Activated CD4-positive, alpha-beta T cell treated with anti-CD3 and anti-CD28 coated beads, Interleukin-2, amount 10 ng/mL, durations not matched to agents 7 days and 5 days (primary cell): Measurements from ENCODE around the gene ZBTB21. TPM values are rescaled to one million over a fixed set of nuclear protein-coding genes. Genes with fewer than 3 reads are reported as not detected.
A peak's percentile ranks its signal among the peaks of the same experiment; 100 is the strongest.

Experiments
- CTCF ChIA-PET: fragments of 350-600 bp; sonication (Branson Sonifier 250); formaldehyde crosslinking; loops from one replicate; lab custom pipeline; 2021; ENCODE audit warnings: antibody characterized with exemption; lab: Charles Lee
- POLR2A ChIA-PET: fragments of 350-600 bp; sonication (Branson Sonifier 250); formaldehyde crosslinking; loops from one replicate; lab custom pipeline; 2021; ENCODE audit warnings: antibody characterized with exemption; lab: Charles Lee
- DNase-seq: peaks from one replicate; pipeline ENCODE4 v3.0.0-alpha.2; 2020
- H3K27ac Mint-ChIP-seq: one replicate; pipeline ENCODE4 v1.8.0; 2021; ENCODE audit warnings: mild to moderate bottlenecking, moderate library complexity, mixed read lengths
- H3K27me3 Mint-ChIP-seq: one replicate; pipeline ENCODE4 v1.8.0; 2021; ENCODE audit warnings: mixed read lengths
- H3K36me3 Mint-ChIP-seq: one replicate; pipeline ENCODE4 v1.8.0; 2021; ENCODE audit warnings: low read depth, mixed read lengths
- H3K4me1 Mint-ChIP-seq: one replicate; pipeline ENCODE4 v1.8.0; 2021; ENCODE audit warnings: mixed read lengths
- H3K4me3 Mint-ChIP-seq: one replicate; pipeline ENCODE4 v1.8.0; 2021; ENCODE audit warnings: mild to moderate bottlenecking, moderate library complexity, mixed read lengths
- H3K9me3 Mint-ChIP-seq: one replicate; pipeline ENCODE4 v1.8.0; 2021; ENCODE audit warnings: mixed read lengths
- total RNA-seq, 2 experiments: library from RNA; stranded (reverse); gene quantifications; one replicate each; pipeline ENCODE4 v1.2.3, GENCODE V29; 2021

ZBTB21 gene
- 10 to 100 TPM; 22.1 to 22.6 TPM for total RNA-seq

DNA sequence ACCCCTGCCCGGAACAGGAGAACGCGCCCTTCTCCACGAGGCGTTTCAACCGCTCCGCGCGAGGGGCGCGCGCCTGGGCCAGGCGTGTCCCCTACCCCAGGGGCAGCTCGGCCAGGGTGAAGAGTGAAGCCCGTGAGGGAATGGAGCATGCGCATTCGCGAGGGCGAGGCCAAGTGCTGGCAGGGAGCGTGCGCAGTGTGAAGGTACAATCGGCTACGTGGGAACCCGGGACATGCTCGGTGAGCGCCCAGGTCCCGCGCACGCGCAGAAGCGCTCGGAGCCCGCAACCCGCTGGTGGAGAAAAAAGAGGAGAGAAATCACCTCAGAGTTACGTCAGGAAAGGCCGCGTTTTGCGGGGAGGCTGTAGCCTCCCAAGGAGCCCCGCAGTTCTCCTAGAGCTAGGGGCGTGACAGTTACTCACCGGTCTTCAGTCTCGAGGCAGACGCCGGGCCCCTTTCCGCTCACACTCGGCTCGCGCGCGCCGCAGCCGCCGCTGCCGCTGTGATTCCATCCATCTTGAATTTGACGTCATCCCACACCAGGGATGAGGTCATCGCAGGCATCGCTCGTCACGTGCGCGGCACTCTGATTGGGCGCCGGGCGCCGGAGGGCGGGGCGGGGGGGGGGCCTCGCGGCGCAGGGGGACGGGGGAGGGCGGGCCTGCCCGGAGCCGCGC is at the start of gene ZBTB21:
TSS of gene ZBTB21 (minus strand) at position 530 of the 676 bp plus-strand sequence. CDS start 16,265 bp downstream, outside the sequence.
- POLR2A ChIA-PET = no interaction called here
- peaks cover 16% of the 10 kb centered on the region for H3K27me3 Mint-ChIP-seq
- H3K36me3 Mint-ChIP-seq = peaks cover 15% of the 10 kb centered on the region
- peaks cover 5% of the 10 kb centered on the region for H3K9me3 Mint-ChIP-seq
- CTCF ChIA-PET = interaction anchor here (1.3 kb wide), 1 partner anchor 97 kb away, joined by 3 read pairs; no protein-coding TSS in a partner anchor
- peak; percentile 98 for DNase-seq
- peak within 1 kb of the TSS; percentile 100 for H3K27ac Mint-ChIP-seq
- H3K4me1 Mint-ChIP-seq = peaks cover 27% of the 10 kb centered on the region
- peak within 1 kb of the TSS; percentile 97 for H3K4me3 Mint-ChIP-seq

GRCh38 chr21:42059721-42060120 is 49.6 kb upstream of the ZBTB21 start:
- ChIA-PET CTCF (no interaction called here), POLR2A (no interaction called here)
- H3K27me3 Mint-ChIP-seq = peaks cover 2% of the 10 kb centered on the region
- H3K4me1 Mint-ChIP-seq = peaks cover 59% of the 10 kb centered on the region
- no peaks in the 10 kb centered on the region for H3K9me3 Mint-ChIP-seq
- DNase-seq = no peak
- H3K27ac Mint-ChIP-seq = no peak overlapping the region
- no peaks in the 10 kb centered on the region for H3K36me3 Mint-ChIP-seq
- no peak overlapping the region for H3K4me3 Mint-ChIP-seq

GRCh38 chr21:42059141-42059540 is 49.0 kb upstream of the ZBTB21 start:
- DNase-seq = no peak
- H3K9me3 Mint-ChIP-seq = no peaks in the 10 kb centered on the region
- no peak overlapping the region for H3K27ac Mint-ChIP-seq
- H3K36me3 Mint-ChIP-seq = no peaks in the 10 kb centered on the region
- H3K27me3 Mint-ChIP-seq = peaks cover 2% of the 10 kb centered on the region
- H3K4me3 Mint-ChIP-seq = no peak overlapping the region
- ChIA-PET CTCF (interaction anchor here (0.9 kb wide), 1 partner anchor 10 kb away, joined by 4 read pairs; no protein-coding TSS in a partner anchor), POLR2A (no interaction called here)
- H3K4me1 Mint-ChIP-seq = peaks cover 54% of the 10 kb centered on the region

- POLR2A ChIA-PET = no interaction called here
- DNase-seq = no peak
- H3K4me1 Mint-ChIP-seq = peaks cover 49% of the 10 kb centered on the region
- no peak overlapping the region for H3K27ac Mint-ChIP-seq
- H3K9me3 Mint-ChIP-seq = no peaks in the 10 kb centered on the region
- CTCF ChIA-PET = interaction anchor here (0.9 to 1.1 kb wide), 2 partner anchors 9 to 28 kb away, joined by 3 to 4 read pairs; no protein-coding TSS in a partner anchor
- H3K27me3 Mint-ChIP-seq = peaks cover 2% of the 10 kb centered on the region
- no peak overlapping the region for H3K4me3 Mint-ChIP-seq
- no peaks in the 10 kb centered on the region for H3K36me3 Mint-ChIP-seq
These were observed 48.5 kb upstream of the ZBTB21 start for GRCh38 chr21:42058631-42059111.

DNA sequence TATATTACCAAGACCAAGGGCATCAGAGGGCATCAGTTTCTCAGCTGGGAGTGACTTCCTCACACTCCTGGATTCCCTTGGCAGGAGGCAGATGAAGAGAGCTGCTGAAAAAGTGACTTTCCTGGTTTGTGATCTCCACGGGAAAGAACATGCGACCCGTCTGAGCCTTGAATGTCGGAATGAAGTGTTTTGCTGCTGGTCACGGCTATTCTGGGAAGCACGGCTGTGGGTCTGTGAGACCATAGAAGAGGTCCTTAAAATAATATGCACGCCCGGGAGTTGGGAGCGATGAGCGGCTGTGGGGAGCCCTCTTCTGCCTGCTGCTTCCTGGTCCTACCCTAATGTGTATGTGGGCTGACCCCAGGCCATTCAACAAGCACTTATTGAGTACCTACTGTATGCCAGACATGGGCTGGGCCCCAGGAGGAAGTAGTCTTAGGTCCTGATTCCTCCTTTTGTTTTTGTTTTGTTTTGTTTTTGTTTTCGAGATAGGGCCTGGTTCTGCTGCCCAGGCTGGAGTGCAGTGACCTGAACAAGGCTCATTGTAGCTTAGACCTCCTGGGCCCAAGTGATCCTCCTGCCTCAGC is 47.8 kb upstream of the ZBTB21 start:
- no peaks in the 10 kb centered on the region for H3K9me3 Mint-ChIP-seq
- peaks cover 42% of the 10 kb centered on the region for H3K4me1 Mint-ChIP-seq
- H3K27ac Mint-ChIP-seq = peak overlapping the region; percentile 48
- no peak for DNase-seq
- peaks cover 2% of the 10 kb centered on the region for H3K27me3 Mint-ChIP-seq
- CTCF ChIA-PET = interaction anchor here (1.1 kb wide), 1 partner anchor 27 kb away, joined by 3 read pairs; no protein-coding TSS in a partner anchor
- H3K36me3 Mint-ChIP-seq = no peaks in the 10 kb centered on the region
- H3K4me3 Mint-ChIP-seq = no peak overlapping the region
- POLR2A ChIA-PET = no interaction called here

DNA sequence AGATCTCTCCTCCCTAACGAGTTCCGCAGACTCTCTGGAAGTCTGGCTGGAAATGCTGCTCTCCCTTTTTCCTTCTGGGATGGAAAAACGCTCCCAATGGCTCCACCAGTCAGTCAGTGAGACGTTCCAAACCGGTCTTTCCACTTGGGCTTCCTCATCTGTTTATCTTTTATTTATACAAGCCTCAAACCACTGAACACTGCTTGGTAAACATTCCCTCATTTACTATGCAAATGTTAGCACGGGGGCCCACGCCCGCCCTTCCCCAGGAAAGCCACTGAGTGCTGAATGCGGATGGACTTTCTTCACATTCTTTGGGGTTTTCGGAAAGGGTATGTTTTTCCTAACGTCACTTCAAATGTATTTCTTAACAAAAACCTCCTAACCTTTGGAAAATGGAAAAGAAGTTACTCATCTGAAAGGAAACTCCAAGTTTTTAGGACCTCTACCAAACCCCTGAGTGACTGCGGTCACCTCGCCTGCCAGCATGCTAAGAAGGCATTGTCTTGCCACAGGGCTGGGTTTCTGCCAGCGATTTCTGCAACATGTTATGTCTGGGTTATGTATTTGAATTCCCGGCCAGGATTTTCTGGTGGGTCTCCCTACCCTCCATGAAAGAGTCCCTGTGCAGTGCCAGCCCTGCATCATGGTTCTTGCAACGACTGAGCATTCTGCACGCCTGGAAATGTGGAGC is 47.0 kb upstream of the ZBTB21 start:
- Mint-ChIP-seq H3K27ac (no peak overlapping the region), H3K9me3 (no peaks in the 10 kb centered on the region), H3K27me3 (peaks cover 2% of the 10 kb centered on the region), H3K36me3 (no peaks in the 10 kb centered on the region), H3K4me1 (peaks cover 34% of the 10 kb centered on the region), H3K4me3 (no peak overlapping the region)
- DNase-seq = no peak
- CTCF ChIA-PET = no interaction called here
- POLR2A ChIA-PET = no interaction called here

DNA sequence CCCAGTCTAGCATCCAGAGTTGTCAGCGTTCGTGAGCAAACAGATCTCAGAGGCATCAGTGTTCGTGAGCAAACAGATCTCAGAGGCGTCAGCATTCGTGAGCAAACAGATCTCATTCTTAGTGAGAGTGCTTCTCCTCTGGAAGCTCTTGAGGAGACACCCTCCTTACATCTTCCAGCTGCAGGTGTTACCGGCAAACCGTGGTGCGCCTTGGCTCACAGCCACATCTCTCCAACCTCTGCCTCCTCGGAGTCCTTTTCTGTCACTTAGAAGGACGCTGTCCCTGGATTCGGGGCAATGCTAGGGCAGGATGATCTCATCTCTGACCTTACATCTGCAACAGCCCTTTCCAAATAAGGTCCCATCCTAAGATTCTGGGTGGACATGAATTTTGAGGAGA is 46.3 kb upstream of the ZBTB21 start:
- H3K9me3 Mint-ChIP-seq = no peaks in the 10 kb centered on the region
- peaks cover 2% of the 10 kb centered on the region for H3K27me3 Mint-ChIP-seq
- peaks cover 32% of the 10 kb centered on the region for H3K4me1 Mint-ChIP-seq
- ChIA-PET CTCF (no interaction called here), POLR2A (no interaction called here)
- H3K4me3 Mint-ChIP-seq = no peak overlapping the region
- DNase-seq = no peak
- no peaks in the 10 kb centered on the region for H3K36me3 Mint-ChIP-seq
- no peak overlapping the region for H3K27ac Mint-ChIP-seq

DNA sequence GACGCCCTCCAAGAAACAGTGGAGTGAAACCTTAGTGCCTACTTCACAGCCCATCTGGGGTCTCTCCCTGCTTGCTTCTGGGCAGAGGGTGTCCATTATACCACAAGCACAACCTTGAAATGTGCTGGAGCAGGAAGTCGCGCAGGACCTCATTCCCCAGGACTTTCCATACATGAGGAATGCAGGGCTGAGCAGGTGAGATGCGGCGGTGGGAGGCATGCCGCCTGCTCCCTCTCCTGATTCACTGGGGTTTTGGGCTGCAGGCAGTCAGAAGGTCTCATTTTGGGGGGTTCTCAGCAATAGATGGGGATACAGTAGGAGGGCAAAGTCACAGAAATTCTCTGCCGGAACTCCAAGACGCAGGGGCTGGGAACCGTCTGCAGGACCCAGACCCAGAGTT is 45.3 kb upstream of the ZBTB21 start:
- Mint-ChIP-seq H3K27me3 (peaks cover 2% of the 10 kb centered on the region), H3K4me1 (peaks cover 22% of the 10 kb centered on the region), H3K9me3 (no peaks in the 10 kb centered on the region), H3K27ac (no peak overlapping the region), H3K36me3 (no peaks in the 10 kb centered on the region), H3K4me3 (no peak overlapping the region)
- no peak for DNase-seq
- ChIA-PET POLR2A (no interaction called here), CTCF (no interaction called here)

- H3K36me3 Mint-ChIP-seq = no peaks in the 10 kb centered on the region
- peaks cover 2% of the 10 kb centered on the region for H3K27me3 Mint-ChIP-seq
- CTCF ChIA-PET = no interaction called here
- POLR2A ChIA-PET = no interaction called here
- H3K27ac Mint-ChIP-seq = no peak overlapping the region
- H3K4me1 Mint-ChIP-seq = peaks cover 7% of the 10 kb centered on the region
- no peak for DNase-seq
- H3K9me3 Mint-ChIP-seq = no peaks in the 10 kb centered on the region
- H3K4me3 Mint-ChIP-seq = no peak overlapping the region
These were observed 41.6 kb upstream of the ZBTB21 start for GRCh38 chr21:42051788-42052187.

DNA sequence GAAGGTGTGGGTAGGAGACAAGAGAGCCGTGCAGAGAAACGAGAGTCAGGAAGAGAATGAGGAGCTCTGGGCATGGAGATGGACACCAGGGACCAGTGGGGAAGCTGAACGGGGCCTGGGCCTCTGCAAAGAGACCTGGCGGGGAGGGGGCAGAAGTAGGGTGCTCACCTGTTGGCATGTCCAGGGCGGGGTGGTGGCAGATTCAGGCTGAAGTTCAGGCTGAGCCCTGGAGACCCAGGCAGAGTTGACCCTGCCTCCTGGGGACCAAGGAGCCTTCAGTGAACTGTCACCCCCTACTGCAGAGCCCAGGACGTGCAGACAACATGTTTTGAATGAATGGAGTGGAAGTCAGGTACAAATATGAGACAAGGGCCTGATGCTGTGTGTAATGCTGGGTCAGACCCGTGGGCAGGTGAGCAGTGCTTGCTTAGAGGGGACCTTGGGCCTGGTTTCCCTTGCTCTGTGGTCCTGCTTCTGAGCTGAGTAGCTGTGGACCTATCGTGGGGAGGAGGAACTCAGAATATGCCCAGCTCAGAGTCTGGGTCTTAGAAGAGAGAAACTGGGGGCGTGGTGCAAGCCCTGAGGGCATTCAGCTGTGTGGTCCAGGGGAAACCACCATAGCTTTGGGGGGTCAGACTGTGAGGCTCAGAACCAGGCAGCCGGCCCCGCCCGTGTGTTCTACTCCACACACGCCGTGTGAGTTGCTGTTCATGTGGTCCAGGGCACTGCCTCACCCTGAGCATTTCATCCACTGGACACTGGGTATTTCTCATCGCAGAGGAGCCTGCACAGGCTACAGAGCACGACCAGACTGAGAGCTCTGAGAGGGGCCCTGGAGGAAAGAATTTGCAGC is 39.6 kb upstream of the ZBTB21 start:
- peaks cover 6% of the 10 kb centered on the region for H3K4me1 Mint-ChIP-seq
- no peak overlapping the region for H3K27ac Mint-ChIP-seq
- CTCF ChIA-PET = interaction anchor here (1.1 to 1.6 kb wide), 2 partner anchors 9 to 12 kb away, joined by 3 to 4 read pairs; no protein-coding TSS in a partner anchor

DNA sequence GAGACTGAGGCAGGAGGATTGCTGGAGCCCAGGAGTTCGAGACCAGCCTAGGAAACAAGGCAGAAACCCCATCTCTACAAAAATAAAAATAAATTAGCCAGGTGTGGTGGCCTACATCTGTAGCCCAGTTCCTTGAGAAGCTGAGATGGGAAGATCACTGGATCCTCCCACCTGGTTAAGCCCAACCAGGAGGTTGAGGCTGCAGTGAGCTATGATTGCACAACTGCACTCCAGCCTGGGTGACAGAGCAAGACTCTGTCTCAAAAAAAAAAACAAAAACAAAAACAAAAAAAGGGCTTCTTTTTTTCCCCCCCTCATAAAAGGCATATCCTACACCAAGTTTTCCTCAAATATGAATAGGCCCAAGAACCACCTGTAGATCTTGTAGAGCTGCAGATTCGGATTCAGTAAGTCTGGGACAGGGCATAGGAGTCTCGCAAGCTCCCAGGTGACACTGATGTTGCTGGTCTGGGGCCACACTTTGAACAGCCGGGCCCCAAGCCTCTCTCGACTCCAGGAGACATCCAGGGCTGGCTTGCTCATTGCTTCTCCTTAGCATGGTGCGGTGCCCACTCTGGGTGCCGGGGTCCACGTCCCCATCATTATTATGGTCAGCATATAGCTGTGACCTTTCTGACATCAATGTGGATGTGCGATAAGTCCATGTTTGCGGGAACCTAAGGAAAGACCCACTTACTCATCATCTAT is 38.9 kb upstream of the ZBTB21 start:
- no peaks in the 10 kb centered on the region for H3K9me3 Mint-ChIP-seq
- no peaks in the 10 kb centered on the region for H3K36me3 Mint-ChIP-seq
- H3K4me1 Mint-ChIP-seq = peaks cover 6% of the 10 kb centered on the region
- POLR2A ChIA-PET = no interaction called here
- H3K27ac Mint-ChIP-seq = no peak overlapping the region
- no peaks in the 10 kb centered on the region for H3K27me3 Mint-ChIP-seq
- H3K4me3 Mint-ChIP-seq = no peak overlapping the region
- CTCF ChIA-PET = interaction anchor here (1.1 to 1.6 kb wide), 2 partner anchors 10 to 11 kb away, joined by 3 to 4 read pairs; no protein-coding TSS in a partner anchor
- no peak for DNase-seq

More for the DNA sequence above, 39.6 kb upstream of the ZBTB21 start:
- H3K4me3 Mint-ChIP-seq = no peak overlapping the region
- DNase-seq = no peak
- H3K36me3 Mint-ChIP-seq = no peaks in the 10 kb centered on the region
- no peaks in the 10 kb centered on the region for H3K27me3 Mint-ChIP-seq
- POLR2A ChIA-PET = no interaction called here
- no peaks in the 10 kb centered on the region for H3K9me3 Mint-ChIP-seq
